ENCODE data around the gene RNASEH2B.

- TF ChIP-seq CTCF (IDR thresholded peaks at IDR 0.05; ENCODE audit: insufficient read depth, low read length, poor library complexity, severe bottlenecking) (no peak), EZH2phosphoT487 (conservative IDR thresholded peaks at IDR 0.05; ENCODE audit: low read length) (no peak)
Observed at GRCh38 chr13:50942630-50943311, 33.2 kb downstream of the RNASEH2B start.

All from SU-DHL-6 (cell line).